WTC11 (cell line): ENCODE measurements around the gene HSD17B8. TPM values are rescaled to one million over a fixed set of nuclear protein-coding genes. Genes with fewer than 3 reads are reported as not detected.

Experiments used
- ATAC-seq: fragments of 200-7000 bp; cut with Tn5 transposase; 2 replicates; pipeline ENCODE4 v1.10.0; 2021; ENCODE audit warnings: mild to moderate bottlenecking, moderate library complexity
- CTCF ChIA-PET: fragments of 300-600 bp; sonication (Branson Sonifier 250); formaldehyde crosslinking; loops from one replicate; lab custom pipeline; 2021; ENCODE audit warnings: antibody characterized with exemption; lab: Charles Lee
- POLR2A ChIA-PET: fragments of 350-600 bp; sonication (Branson Sonifier 250); formaldehyde crosslinking; loops from one replicate; lab custom pipeline; 2021; ENCODE audit warnings: antibody characterized with exemption; lab: Charles Lee
- DNase-seq: peaks from one replicate; pipeline ENCODE4 v3.0.0; 2021; ENCODE audit warnings: low spot score
- H3K27ac Mint-ChIP-seq: 2 replicates; pipeline ENCODE4 v1.8.0; 2021; ENCODE audit warnings: mixed read lengths
- H3K27me3 Mint-ChIP-seq: 2 replicates; pipeline ENCODE4 v1.8.0; 2021; ENCODE audit warnings: low read depth, mild to moderate bottlenecking, moderate library complexity, mixed read lengths
- H3K36me3 Mint-ChIP-seq: 2 replicates; pipeline ENCODE4 v1.8.0; 2021; ENCODE audit warnings: mixed read lengths
- H3K4me1 Mint-ChIP-seq: 2 replicates; pipeline ENCODE4 v1.8.0; 2022; ENCODE audit warnings: mixed read lengths
- H3K4me3 Mint-ChIP-seq: 2 replicates; pipeline ENCODE4 v1.8.0; 2021; ENCODE audit warnings: mild to moderate bottlenecking, moderate library complexity, mixed read lengths
- H3K9me3 Mint-ChIP-seq: 2 replicates; pipeline ENCODE4 v1.8.0; 2021; ENCODE audit warnings: mixed read lengths
- ETV6 ChIP-seq: sonication (generic); formaldehyde crosslinking; IDR thresholded peaks from 2 replicates; pipeline ENCODE4 v1.8.1; 2022; ENCODE audit warnings: mild to moderate bottlenecking, missing genetic modification reagents
- MXD4 ChIP-seq: fragments of 250-450 bp; sonication (Bioruptor Pico); IDR thresholded peaks from 2 replicates; pipeline ENCODE4 v1.8.0; 2021; ENCODE audit warnings: mild to moderate bottlenecking, moderate library complexity, borderline replicate concordance
- MYBL2 ChIP-seq: sonication (generic); formaldehyde crosslinking; IDR thresholded peaks from 2 replicates; pipeline ENCODE4 v1.8.1; 2023; ENCODE audit warnings: mild to moderate bottlenecking, moderate library complexity, missing genetic modification reagents
- NFE2L1 ChIP-seq: sonication (generic); formaldehyde crosslinking; IDR thresholded peaks from 2 replicates; pipeline ENCODE4 v1.8.1; 2023; ENCODE audit warnings: missing genetic modification reagents
- NR2C2 ChIP-seq: sonication (generic); formaldehyde crosslinking; IDR thresholded peaks from 2 replicates; pipeline ENCODE4 v1.8.0; 2022; ENCODE audit warnings: mild to moderate bottlenecking, missing genetic modification reagents
- NR3C1 ChIP-seq: sonication (generic); formaldehyde crosslinking; conservative IDR thresholded peaks from 2 replicates; pipeline ENCODE4 v1.8.1; 2023; ENCODE audit warnings: low read depth, mild to moderate bottlenecking, missing genetic modification reagents
- RELA ChIP-seq: sonication (generic); formaldehyde crosslinking; IDR thresholded peaks from 2 replicates; pipeline ENCODE4 v1.8.1; 2022; ENCODE audit warnings: missing genetic modification reagents, mild to moderate bottlenecking, borderline replicate concordance
- SP1 ChIP-seq: sonication (generic); formaldehyde crosslinking; conservative IDR thresholded peaks from 2 replicates; pipeline ENCODE4 v1.8.1; 2022; ENCODE audit warnings: missing genetic modification reagents
- ZNF263 ChIP-seq: sonication (generic); formaldehyde crosslinking; IDR thresholded peaks from 2 replicates; pipeline ENCODE4 v1.8.1; 2022; ENCODE audit warnings: low read depth, mild to moderate bottlenecking, moderate library complexity, missing genetic modification reagents
- total RNA-seq: library from RNA; stranded (reverse); gene quantifications from 3 replicates; pipeline ENCODE4 v1.2.3, GENCODE V29; 2021
- TF ChIP-seq, protein P1 (sequence below): sonication (generic); formaldehyde crosslinking; IDR thresholded peaks from 2 replicates; pipeline ENCODE4 v1.8.1; 2023; ENCODE audit warnings: mild to moderate bottlenecking, missing genetic modification reagents, borderline replicate concordance
- TF ChIP-seq, protein P2 (sequence below): sonication (generic); formaldehyde crosslinking; IDR thresholded peaks from 2 replicates; pipeline ENCODE4 v1.8.1; 2022; ENCODE audit warnings: mild to moderate bottlenecking, moderate library complexity, missing genetic modification reagents
- TF ChIP-seq, protein P3 (sequence below): sonication (generic); formaldehyde crosslinking; IDR thresholded peaks from 2 replicates; pipeline ENCODE4 v1.8.1; 2023; ENCODE audit warnings: mild to moderate bottlenecking, missing genetic modification reagents, moderate library complexity
- TF ChIP-seq, protein P4 (sequence below): sonication (generic); formaldehyde crosslinking; IDR thresholded peaks from 2 replicates; pipeline ENCODE4 v1.8.0; 2022; ENCODE audit warnings: mild to moderate bottlenecking, missing genetic modification reagents

HSD17B8 gene
- total RNA-seq, 1 experiment from 2014 or later = 8.1 TPM

DNA sequence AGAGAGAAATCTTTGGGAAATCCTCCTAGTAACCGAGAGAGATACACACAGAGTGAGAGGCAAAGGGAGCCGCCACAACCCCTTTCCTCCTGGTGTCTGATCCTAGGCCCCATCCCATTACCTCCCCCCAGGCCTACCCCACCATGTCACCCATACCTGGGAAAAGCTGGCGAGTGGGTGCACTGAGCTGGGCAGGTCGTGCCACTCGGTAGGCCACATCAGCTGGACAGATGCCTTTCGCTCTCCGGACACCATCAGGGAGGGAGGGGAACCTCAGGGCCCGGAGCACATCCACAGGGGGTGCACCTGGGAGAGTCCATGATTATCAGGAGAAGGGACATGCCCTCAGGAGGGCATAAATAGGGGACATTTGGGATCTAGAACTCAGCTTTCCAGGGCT lies 15.3 kb upstream of the HSD17B8 start (continued):
- TF ChIP-seq, protein P1, sequence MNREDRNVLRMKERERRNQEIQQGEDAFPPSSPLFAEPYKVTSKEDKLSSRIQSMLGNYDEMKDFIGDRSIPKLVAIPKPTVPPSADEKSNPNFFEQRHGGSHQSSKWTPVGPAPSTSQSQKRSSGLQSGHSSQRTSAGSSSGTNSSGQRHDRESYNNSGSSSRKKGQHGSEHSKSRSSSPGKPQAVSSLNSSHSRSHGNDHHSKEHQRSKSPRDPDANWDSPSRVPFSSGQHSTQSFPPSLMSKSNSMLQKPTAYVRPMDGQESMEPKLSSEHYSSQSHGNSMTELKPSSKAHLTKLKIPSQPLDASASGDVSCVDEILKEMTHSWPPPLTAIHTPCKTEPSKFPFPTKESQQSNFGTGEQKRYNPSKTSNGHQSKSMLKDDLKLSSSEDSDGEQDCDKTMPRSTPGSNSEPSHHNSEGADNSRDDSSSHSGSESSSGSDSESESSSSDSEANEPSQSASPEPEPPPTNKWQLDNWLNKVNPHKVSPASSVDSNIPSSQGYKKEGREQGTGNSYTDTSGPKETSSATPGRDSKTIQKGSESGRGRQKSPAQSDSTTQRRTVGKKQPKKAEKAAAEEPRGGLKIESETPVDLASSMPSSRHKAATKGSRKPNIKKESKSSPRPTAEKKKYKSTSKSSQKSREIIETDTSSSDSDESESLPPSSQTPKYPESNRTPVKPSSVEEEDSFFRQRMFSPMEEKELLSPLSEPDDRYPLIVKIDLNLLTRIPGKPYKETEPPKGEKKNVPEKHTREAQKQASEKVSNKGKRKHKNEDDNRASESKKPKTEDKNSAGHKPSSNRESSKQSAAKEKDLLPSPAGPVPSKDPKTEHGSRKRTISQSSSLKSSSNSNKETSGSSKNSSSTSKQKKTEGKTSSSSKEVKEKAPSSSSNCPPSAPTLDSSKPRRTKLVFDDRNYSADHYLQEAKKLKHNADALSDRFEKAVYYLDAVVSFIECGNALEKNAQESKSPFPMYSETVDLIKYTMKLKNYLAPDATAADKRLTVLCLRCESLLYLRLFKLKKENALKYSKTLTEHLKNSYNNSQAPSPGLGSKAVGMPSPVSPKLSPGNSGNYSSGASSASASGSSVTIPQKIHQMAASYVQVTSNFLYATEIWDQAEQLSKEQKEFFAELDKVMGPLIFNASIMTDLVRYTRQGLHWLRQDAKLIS = no peak
- TF ChIP-seq RELA (CRISPR knock-in tag) (no peak), ETV6 (CRISPR knock-in tag) (no peak)
- TF ChIP-seq, protein P2, sequence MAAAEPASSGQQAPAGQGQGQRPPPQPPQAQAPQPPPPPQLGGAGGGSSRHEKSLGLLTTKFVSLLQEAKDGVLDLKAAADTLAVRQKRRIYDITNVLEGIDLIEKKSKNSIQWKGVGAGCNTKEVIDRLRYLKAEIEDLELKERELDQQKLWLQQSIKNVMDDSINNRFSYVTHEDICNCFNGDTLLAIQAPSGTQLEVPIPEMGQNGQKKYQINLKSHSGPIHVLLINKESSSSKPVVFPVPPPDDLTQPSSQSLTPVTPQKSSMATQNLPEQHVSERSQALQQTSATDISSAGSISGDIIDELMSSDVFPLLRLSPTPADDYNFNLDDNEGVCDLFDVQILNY = no peak

DNA sequence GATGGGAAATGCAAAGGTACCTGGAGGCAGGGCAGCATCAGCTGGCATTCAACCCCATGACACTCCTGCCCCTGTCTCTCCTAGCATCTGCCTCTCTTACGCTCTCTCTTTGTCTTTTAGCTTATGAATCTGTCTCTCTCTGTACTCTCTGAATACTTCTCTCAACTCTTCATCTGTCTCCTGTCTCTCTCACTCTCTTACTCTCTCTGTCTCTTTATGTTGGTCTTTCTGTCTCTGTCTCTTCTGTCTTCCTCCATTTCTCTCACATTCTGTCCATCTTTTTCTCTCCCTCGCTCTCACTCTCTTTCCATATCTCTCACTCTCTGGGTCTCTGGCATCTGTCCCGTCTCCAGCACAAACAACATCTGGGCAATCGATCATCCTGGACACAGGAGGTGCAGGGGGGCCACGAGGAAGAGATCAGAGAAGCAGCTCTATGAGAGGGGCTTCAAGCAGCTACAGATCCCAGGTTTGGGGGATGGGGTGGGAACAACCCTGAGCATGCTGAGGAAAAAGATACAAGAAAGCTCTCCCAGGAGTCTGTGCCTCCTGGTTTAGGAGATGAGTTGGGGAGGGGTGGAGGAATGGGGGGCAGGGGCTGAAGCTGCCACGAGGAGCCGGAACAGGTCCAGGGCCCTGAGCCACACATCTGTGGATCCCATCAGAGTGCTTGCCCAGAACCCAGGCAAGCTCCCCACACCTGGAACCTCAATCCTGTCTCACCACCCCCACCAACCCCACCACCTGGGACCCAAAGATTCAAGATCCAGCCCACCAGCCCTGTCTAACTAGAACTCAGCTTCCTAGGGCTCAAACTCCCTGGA lies 14.6 kb upstream of the HSD17B8 start:
- no peak overlapping the region for H3K4me3 Mint-ChIP-seq
- TF ChIP-seq NR2C2 (CRISPR knock-in tag) = no peak
- no peak for TF ChIP-seq SP1 (CRISPR knock-in tag)
- no peak for TF ChIP-seq MYBL2 (CRISPR knock-in tag)
- CTCF ChIA-PET = interaction anchor here (0.6 to 2.0 kb wide), 6 partner anchors 10 to 205 kb away, joined by 3 to 7 read pairs (median 4); no protein-coding TSS in a partner anchor

DNA sequence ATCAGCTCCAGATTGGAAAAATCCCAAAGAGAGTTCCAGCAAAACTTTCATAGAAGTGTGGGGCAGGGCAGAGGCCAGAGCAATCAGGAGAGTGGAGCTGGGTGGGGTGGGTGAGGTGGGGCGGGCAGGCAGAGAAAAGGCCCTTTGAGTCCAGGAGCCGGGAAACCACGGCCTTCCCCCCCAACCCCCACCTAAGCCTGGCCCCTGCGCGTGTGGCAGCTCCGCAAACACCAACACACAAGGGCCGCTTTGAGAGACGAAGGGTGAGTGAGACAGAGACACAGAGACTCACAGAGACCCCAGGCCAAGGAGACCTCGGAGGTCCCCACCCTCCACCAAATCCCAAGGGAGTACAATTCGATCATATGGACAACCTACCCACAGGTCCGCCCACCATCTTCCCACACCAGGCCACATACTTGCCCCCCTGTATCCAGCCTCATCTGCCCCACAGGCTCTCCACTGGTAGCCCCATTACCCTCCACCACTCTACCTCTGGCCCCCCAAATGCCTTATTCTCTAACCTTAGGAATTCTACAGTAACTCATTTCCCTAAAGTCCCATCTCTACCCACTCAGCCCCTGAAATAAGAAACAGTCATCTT lies 13.8 kb upstream of the HSD17B8 start:
- DNase-seq (no peak), ATAC-seq (no peak)
- no peaks in the 10 kb centered on the region for H3K9me3 Mint-ChIP-seq
- ChIA-PET CTCF (interaction anchor here (0.6 to 2.0 kb wide), 5 partner anchors 9 to 206 kb away, joined by 3 to 7 read pairs (median 4); no protein-coding TSS in a partner anchor), POLR2A (no interaction called here)
- TF ChIP-seq, protein P3, sequence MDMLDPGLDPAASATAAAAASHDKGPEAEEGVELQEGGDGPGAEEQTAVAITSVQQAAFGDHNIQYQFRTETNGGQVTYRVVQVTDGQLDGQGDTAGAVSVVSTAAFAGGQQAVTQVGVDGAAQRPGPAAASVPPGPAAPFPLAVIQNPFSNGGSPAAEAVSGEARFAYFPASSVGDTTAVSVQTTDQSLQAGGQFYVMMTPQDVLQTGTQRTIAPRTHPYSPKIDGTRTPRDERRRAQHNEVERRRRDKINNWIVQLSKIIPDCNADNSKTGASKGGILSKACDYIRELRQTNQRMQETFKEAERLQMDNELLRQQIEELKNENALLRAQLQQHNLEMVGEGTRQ (CRISPR knock-in tag) = no peak
- no peak for TF ChIP-seq ZNF263 (CRISPR knock-in tag)
- TF ChIP-seq NFE2L1 (CRISPR knock-in tag) = no peak
- TF ChIP-seq NR3C1 (CRISPR knock-in tag) = no peak
- TF ChIP-seq, protein P4, sequence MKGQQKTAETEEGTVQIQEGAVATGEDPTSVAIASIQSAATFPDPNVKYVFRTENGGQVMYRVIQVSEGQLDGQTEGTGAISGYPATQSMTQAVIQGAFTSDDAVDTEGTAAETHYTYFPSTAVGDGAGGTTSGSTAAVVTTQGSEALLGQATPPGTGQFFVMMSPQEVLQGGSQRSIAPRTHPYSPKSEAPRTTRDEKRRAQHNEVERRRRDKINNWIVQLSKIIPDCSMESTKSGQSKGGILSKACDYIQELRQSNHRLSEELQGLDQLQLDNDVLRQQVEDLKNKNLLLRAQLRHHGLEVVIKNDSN (CRISPR knock-in tag) = no peak
- TF ChIP-seq, protein P2 = no peak
- TF ChIP-seq MXD4 (CRISPR knock-in tag) = no peak
- H3K36me3 Mint-ChIP-seq = peaks cover 11% of the 10 kb centered on the region
- no peak overlapping the region for H3K27ac Mint-ChIP-seq
- H3K4me1 Mint-ChIP-seq = peaks cover 11% of the 10 kb centered on the region
- H3K27me3 Mint-ChIP-seq = peaks cover 30% of the 10 kb centered on the region
- no peak overlapping the region for H3K4me3 Mint-ChIP-seq

More for the DNA sequence above, 14.6 kb upstream of the HSD17B8 start:
- Mint-ChIP-seq H3K27ac (no peak overlapping the region), H3K27me3 (peaks cover 31% of the 10 kb centered on the region), H3K36me3 (peaks cover 4% of the 10 kb centered on the region; the same call in 1 of the 2 replicates), H3K9me3 (no peaks in the 10 kb centered on the region), H3K4me1 (peaks cover 13% of the 10 kb centered on the region)
- ATAC-seq (no peak), DNase-seq (no peak)
- POLR2A ChIA-PET = no interaction called here
